HG03159 (cell line): ENCODE measurements around the gene SH2D2A.

Experiments
- ATAC-seq: cut with Tn5 transposase; IDR thresholded peaks from one replicate; pipeline ENCODE4 v1.9.1; 2021; ENCODE audit warnings: mild to moderate bottlenecking, moderate library complexity; ENCODE audit not compliant: unreplicated experiment

Gene SH2D2A

GRCh38 chr1:156828400-156829124 lies 11.9 kb upstream of the SH2D2A start:
- ATAC-seq = no peak

- no peak for ATAC-seq
Measured at GRCh38 chr1:156826630-156827029, 10.0 kb upstream of the SH2D2A start.

GRCh38 chr1:156823210-156823790 lies 6.7 kb upstream of the SH2D2A start:
- ATAC-seq = no peak

GRCh38 chr1:156822680-156823079 lies 6.0 kb upstream of the SH2D2A start:
- no peak for ATAC-seq

GRCh38 chr1:156821801-156822200 lies 5.2 kb upstream of the SH2D2A start:
- no peak for ATAC-seq

- no peak for ATAC-seq
Measured at GRCh38 chr1:156815961-156816422, 656 bp downstream of the SH2D2A start.

- ATAC-seq = no peak
Measured at GRCh38 chr1:156815307-156815826, 1.3 kb downstream of the SH2D2A start.

GRCh38 chr1:156814571-156815260 lies 1.9 kb downstream of the SH2D2A start:
- ATAC-seq = no peak

GRCh38 chr1:156813750-156814570 lies 2.7 kb downstream of the SH2D2A start:
- ATAC-seq = no peak

- no peak for ATAC-seq
Measured at GRCh38 chr1:156813298-156813697, 3.4 kb downstream of the SH2D2A start.

GRCh38 chr1:156812293-156812990 lies 4.2 kb downstream of the SH2D2A start:
- no peak for ATAC-seq

- ATAC-seq = no peak
Measured at GRCh38 chr1:156811168-156811567, 5.5 kb downstream of the SH2D2A start.

- ATAC-seq = no peak
Measured at GRCh38 chr1:156809711-156810366, 6.8 kb downstream of the SH2D2A start.

GRCh38 chr1:156809281-156809680 lies 7.4 kb downstream of the SH2D2A start:
- no peak for ATAC-seq

- no peak for ATAC-seq
Measured at GRCh38 chr1:156808186-156809030, 8.2 kb downstream of the SH2D2A start.

- no peak for ATAC-seq
Measured at GRCh38 chr1:156807627-156808026, 9.0 kb downstream of the SH2D2A start.

- no peak for ATAC-seq
Measured at GRCh38 chr1:156806512-156807440, 9.9 kb downstream of the SH2D2A start.
